MCF 10A (cell line): ENCODE measurements around the gene SEMA3D. TPM values are rescaled to one million over a fixed set of nuclear protein-coding genes. Genes with fewer than 3 reads are reported as not detected.

ENCODE experiments used
- BruUV-seq: library from RNA; stranded (reverse); fragments of 400-500 nt; replicated peaks from 2 replicates; lab custom pipeline; 2021; lab: Mats Ljungman, UMichigan
- CTCF ChIA-PET: fragments of 300-600 bp; sonication (Branson Sonifier 250); formaldehyde crosslinking; extraction: SDS; loops from one replicate; lab custom pipeline; 2021; ENCODE audit warnings: antibody characterized with exemption, inconsistent platforms; lab: Yijun Ruan, JAX
- POLR2A ChIA-PET: fragments of 300-600, 350-650 bp; sonication (Branson Sonifier 250); formaldehyde crosslinking; extraction: SDS; loops from one replicate; lab custom pipeline; 2020; ENCODE audit warnings: antibody characterized with exemption, inconsistent platforms; lab: Yijun Ruan, JAX
- DNase-seq: peaks from one replicate; pipeline ENCODE4 v3.0.0-alpha.2; 2018; ENCODE audit not compliant: unreplicated experiment
- H3K27ac Mint-ChIP-seq: one replicate; pipeline ENCODE4 v1.8.0; 2022; ENCODE audit warnings: mild to moderate bottlenecking, low read depth, mixed read lengths; ENCODE audit not compliant: unreplicated experiment
- H3K27me3 Mint-ChIP-seq: one replicate; pipeline ENCODE4 v1.8.0; 2022; ENCODE audit warnings: mixed read lengths; ENCODE audit not compliant: insufficient read depth, unreplicated experiment
- H3K36me3 Mint-ChIP-seq: one replicate; pipeline ENCODE4 v1.8.0; 2022; ENCODE audit warnings: mild to moderate bottlenecking, moderate library complexity, mixed read lengths; ENCODE audit not compliant: insufficient read depth, unreplicated experiment
- H3K4me1 Mint-ChIP-seq: one replicate; pipeline ENCODE4 v1.8.0; 2022; ENCODE audit warnings: mixed read lengths; ENCODE audit not compliant: insufficient read depth, unreplicated experiment
- H3K4me3 Mint-ChIP-seq: one replicate; pipeline ENCODE4 v1.8.0; 2022; ENCODE audit warnings: mild to moderate bottlenecking, moderate library complexity, mixed read lengths; ENCODE audit not compliant: unreplicated experiment
- H3K9me3 Mint-ChIP-seq: one replicate; pipeline ENCODE4 v1.8.0; 2022; ENCODE audit warnings: mixed read lengths; ENCODE audit not compliant: unreplicated experiment
- CTCF ChIP-seq: fragments of 200-600 bp; IDR thresholded peaks from one replicate; pipeline ENCODE4 v1.8.0; 2022; ENCODE audit warnings: antibody characterized with exemption, mild to moderate bottlenecking; ENCODE audit not compliant: unreplicated experiment
- intact Hi-C: fragments of 100-400 bp; cut with micrococcal nuclease; formaldehyde crosslinking; loops from 2 replicates; pipeline ENCODE4 v1.14.1; 2022
- total RNA-seq: library from RNA; stranded (reverse); gene quantifications from 2 replicates; pipeline ENCODE4 v1.2.3, GENCODE V29; 2022

The SEMA3D gene
- total RNA-seq, 1 experiment from 2014 or later: not detected

GRCh38 chr7:85156661-85157208 lies 30.1 kb downstream of the SEMA3D start:
- Mint-ChIP-seq H3K9me3 (no peaks in the 10 kb centered on the region), H3K27ac (no peak overlapping the region), H3K4me3 (no peak overlapping the region), H3K36me3 (no peaks in the 10 kb centered on the region), H3K4me1 (peaks cover 5% of the 10 kb centered on the region), H3K27me3 (peaks cover 25% of the 10 kb centered on the region)
- no TSS peak for BruUV-seq
- POLR2A ChIA-PET: no interaction called here
- intact Hi-C loops: no loop called here
- no peak for DNase-seq
- CTCF ChIA-PET: interaction anchor here (0.6 to 1.0 kb wide), 3 partner anchors 11 to 615 kb away, joined by 3 read pairs; no protein-coding TSS in a partner anchor
- TF ChIP-seq CTCF: no peak

GRCh38 chr7:85154282-85154937 lies 32.4 kb downstream of the SEMA3D start:
- no peak for DNase-seq
- Mint-ChIP-seq H3K27ac (no peak overlapping the region), H3K4me3 (no peak overlapping the region), H3K27me3 (peaks cover 20% of the 10 kb centered on the region), H3K4me1 (no peaks in the 10 kb centered on the region), H3K36me3 (no peaks in the 10 kb centered on the region), H3K9me3 (no peaks in the 10 kb centered on the region)
- TF ChIP-seq CTCF: no peak
- intact Hi-C loops: no loop called here
- CTCF ChIA-PET: no interaction called here
- BruUV-seq: no TSS peak
- POLR2A ChIA-PET: no interaction called here

- DNase-seq: no peak
- no peak for TF ChIP-seq CTCF
- peaks cover 20% of the 10 kb centered on the region for H3K27me3 Mint-ChIP-seq
- intact Hi-C loops: no loop called here
- no peaks in the 10 kb centered on the region for H3K4me1 Mint-ChIP-seq
- H3K36me3 Mint-ChIP-seq: no peaks in the 10 kb centered on the region
- H3K9me3 Mint-ChIP-seq: no peaks in the 10 kb centered on the region
- CTCF ChIA-PET: no interaction called here
- POLR2A ChIA-PET: no interaction called here
- no peak overlapping the region for H3K27ac Mint-ChIP-seq
- no TSS peak for BruUV-seq
- no peak overlapping the region for H3K4me3 Mint-ChIP-seq
These were observed 33.1 kb downstream of the SEMA3D start for GRCh38 chr7:85153715-85154114.

GRCh38 chr7:85150624-85151023 lies 36.2 kb downstream of the SEMA3D start:
- POLR2A ChIA-PET: no interaction called here
- no peak for DNase-seq

More at GRCh38 chr7:85150624-85151023, 36.2 kb downstream of the SEMA3D start:
- intact Hi-C loops: no loop called here
- CTCF ChIA-PET: no interaction called here
- H3K4me3 Mint-ChIP-seq: no peak overlapping the region
- H3K36me3 Mint-ChIP-seq: no peaks in the 10 kb centered on the region
- peaks cover 34% of the 10 kb centered on the region for H3K27me3 Mint-ChIP-seq
- no peaks in the 10 kb centered on the region for H3K9me3 Mint-ChIP-seq
- BruUV-seq: no TSS peak
- H3K4me1 Mint-ChIP-seq: no peaks in the 10 kb centered on the region
- no peak overlapping the region for H3K27ac Mint-ChIP-seq
- TF ChIP-seq CTCF: no peak
